ENCODE measurements around the gene GAB2.
A peak's percentile ranks its signal among the peaks of the same experiment; 100 is the strongest.

Gene GAB2

DNA sequence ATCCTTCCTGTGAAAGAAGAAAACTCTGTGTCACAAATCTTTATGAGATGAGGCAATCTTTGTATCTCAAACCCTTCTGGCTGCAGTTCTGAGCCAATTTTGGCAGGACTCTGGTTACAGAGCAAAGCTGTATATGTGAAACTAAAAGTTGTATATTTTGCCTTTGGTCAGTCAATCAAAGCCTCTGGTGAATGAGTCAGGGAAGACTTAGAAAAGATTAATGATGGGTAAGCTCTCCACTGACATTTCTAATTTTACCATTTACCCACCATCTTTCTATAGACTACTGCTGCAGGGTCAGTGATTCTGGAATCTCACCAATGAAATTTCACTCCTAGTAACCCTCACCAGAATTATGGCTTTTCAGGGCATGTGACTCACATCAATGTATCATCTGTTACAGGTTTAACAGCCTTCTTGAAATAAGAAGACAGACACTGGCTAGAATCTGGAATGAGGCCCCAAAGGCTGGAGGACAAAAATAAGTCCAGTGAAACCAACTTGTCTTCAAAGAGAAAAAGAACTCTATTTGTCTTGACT, 185.6 kb downstream of the GAB2 start:
- Histone ChIP-seq H3K27ac (peak overlapping the region; percentile 25 to 70), H3K4me3 (no peak overlapping the region)
- TF ChIP-seq, protein P1, sequence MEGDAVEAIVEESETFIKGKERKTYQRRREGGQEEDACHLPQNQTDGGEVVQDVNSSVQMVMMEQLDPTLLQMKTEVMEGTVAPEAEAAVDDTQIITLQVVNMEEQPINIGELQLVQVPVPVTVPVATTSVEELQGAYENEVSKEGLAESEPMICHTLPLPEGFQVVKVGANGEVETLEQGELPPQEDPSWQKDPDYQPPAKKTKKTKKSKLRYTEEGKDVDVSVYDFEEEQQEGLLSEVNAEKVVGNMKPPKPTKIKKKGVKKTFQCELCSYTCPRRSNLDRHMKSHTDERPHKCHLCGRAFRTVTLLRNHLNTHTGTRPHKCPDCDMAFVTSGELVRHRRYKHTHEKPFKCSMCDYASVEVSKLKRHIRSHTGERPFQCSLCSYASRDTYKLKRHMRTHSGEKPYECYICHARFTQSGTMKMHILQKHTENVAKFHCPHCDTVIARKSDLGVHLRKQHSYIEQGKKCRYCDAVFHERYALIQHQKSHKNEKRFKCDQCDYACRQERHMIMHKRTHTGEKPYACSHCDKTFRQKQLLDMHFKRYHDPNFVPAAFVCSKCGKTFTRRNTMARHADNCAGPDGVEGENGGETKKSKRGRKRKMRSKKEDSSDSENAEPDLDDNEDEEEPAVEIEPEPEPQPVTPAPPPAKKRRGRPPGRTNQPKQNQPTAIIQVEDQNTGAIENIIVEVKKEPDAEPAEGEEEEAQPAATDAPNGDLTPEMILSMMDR (IDR thresholded peaks at IDR 0.05) = no peak
- peak; percentile 19 for DNase-seq (ENCODE audit: low spot score)

DNA sequence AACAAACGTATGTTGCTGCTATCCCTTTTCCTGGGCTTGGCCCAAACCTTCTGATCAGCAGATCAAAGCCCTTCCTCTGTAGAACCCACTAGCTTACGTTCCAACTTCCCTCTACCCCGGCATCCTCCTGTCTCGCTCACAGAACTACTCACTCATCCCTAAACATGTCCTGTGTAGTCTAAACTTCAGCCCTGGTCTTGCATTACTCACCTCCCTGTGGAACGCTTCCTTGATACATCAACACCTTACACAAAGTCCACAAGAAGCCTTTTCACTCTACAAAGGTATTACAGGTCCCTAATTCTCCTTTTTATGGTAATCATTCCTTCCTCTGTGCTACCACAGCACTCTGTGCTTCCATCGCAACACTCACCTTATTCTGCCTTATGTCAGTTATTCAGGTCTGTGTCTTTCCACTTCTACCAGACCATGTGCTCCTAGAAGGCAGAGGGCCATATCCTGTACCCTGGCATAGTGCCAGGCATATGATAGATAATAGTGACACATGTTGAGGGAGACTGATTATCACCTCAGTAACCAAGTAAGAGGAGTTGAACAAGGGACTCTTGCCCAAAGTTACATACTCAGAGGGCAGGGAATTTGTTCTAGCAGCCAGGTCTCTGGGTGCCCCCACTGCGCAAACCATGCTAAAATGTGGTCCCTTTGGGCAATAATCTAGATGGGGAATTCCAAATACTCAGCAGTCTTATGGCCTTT, 187.3 kb downstream of the GAB2 start:
- DNase-seq (ENCODE audit: low spot score) = peak; percentile 45
- TF ChIP-seq, protein P1 (IDR thresholded peaks at IDR 0.05) = no peak
- Histone ChIP-seq H3K27ac (peak overlapping the region in 1 of 2 donors; percentile 27), H3K4me3 (no peak overlapping the region)

DNA sequence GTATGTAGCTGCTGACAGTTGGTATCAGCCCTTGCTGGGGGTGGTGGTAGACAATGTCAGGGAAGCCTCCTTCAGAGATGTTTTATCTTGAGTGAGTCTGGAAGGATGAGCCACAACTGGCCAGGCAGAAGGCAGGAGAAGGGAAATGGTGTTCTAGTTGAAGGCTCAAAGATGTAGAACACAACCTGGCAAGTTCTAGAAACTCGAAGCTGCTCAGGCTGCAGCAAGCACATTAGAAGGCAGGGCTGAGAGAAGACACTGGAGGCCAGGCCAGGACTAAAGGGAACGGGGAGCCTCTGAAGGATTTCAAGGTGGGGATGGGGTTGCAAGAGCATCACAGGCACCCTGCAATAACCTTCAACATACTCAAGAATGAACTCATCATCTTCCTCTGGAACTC, 188.5 kb downstream of the GAB2 start:
- Histone ChIP-seq H3K4me3 (no peak overlapping the region), H3K27ac (peak overlapping the region in 1 of 2 donors; percentile 19)
- DNase-seq (ENCODE audit: low spot score) = peak; percentile 57

DNA sequence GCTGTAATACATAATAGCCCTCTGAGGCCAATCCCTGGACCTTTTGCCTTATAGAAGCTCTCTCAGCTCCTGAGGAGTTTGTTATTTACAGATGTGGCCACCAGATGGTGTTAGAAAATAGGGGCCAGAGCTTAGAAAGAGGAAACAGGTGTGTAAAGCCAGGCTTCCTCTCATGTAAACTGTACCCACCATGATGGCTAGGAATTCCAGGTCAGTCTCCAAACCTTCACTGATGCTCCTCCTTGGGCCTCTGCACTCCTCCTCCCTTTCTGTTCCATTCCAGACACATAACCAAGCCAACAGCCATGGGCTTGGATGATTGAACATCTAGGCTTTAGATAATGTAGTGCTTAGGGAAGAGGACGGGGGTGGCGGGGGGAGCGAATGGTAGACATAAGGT, 189.2 kb downstream of the GAB2 start:
- Histone ChIP-seq H3K27ac (no peak overlapping the region), H3K4me3 (no peak overlapping the region)
- DNase-seq (ENCODE audit: low spot score) = peak; percentile 21
- TF ChIP-seq, protein P1 (IDR thresholded peaks at IDR 0.05) = no peak

More for the DNA sequence above, 188.5 kb downstream of the GAB2 start:
- TF ChIP-seq, protein P1 (IDR thresholded peaks at IDR 0.05) = no peak

DNA sequence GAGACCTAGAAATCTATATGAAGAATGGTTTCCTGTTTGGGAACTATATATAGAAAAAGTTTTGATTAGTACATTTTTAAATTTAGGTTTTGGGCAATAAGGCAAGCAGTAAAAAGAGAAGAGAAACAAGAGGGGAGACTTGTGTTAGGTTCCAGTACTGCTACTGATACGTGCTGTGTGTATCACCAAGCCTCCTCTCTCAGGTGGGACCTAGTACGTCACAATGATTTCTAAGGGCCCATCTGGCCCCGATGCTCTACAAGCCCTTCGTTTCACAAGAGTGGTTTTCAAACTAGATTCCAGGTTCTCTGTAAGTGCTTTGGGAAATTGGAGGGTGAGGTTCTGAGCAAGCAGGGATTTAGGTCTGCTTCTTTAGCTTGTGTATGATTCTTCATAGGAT, 189.7 kb downstream of the GAB2 start:
- DNase-seq (ENCODE audit: low spot score) = no peak
- TF ChIP-seq, protein P1 (IDR thresholded peaks at IDR 0.05) = no peak
- no peak overlapping the region for H3K4me3 ChIP-seq
- H3K27ac ChIP-seq = no peak overlapping the region

DNA sequence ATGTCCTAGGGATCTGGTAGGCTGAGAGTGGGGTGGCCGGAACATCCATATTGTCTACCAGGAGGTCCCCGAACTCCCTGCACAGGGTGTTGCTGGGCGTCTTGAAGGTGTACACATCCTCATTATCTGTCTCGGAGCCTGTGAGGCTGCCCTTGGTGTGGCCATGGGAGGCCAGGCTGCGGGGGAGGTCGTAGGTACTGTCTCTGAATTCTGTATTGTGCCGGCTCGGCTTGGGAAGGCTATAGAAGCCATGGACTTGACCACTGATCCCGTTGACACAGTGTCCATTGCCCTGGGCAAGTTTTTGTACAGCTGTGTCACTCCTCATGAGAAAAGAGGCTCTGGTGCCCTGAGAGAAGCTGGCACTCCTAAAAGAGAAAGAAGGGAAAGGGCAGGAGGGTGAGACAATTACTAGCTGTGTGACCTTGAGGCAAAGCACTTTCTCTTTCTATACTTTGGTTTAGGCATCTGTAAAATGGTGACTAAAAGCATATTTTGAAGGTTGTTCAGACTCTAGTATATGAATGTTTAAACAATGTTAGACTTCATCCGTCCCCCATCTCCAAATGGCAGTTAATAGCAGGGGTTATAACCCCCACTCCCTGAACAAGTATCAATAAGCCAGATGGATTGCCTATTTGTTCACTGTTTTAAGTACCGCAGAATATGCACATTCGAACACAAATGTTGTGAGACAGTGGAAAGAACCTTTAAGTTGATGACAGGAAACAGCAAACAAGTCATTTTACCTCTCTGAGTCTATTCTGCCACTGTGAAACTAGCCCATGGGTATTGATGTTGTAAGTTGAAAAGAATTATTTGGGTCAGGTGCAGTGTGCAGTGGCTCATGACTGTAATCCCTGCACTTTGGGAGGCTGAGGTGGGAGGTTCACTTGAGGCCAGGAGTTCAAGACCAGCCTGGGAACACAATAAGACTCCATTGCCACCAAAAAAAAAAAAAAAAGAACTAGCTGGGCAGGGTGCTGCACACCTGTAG, 190.6 kb downstream of the GAB2 start:
- Histone ChIP-seq H3K27ac (no peak overlapping the region), H3K4me3 (no peak overlapping the region)
- TF ChIP-seq, protein P1 (IDR thresholded peaks at IDR 0.05) = no peak
- DNase-seq (ENCODE audit: low spot score) = peak; percentile 58

Data from coronary artery (tissue), 2 donors.